HL-60/S4 (cell line): ENCODE measurements around the gene CR1.
"Not testable (repeated sequence)": the region's sequence is repeated elsewhere in the genome, so short reads cannot be mapped to it uniquely, and the experiment has no call there.

Experiments used
- in situ Hi-C: fragments of 300-500 bp; cut with MboI; formaldehyde crosslinking; loops from 2 replicates; pipeline ENCODE4 v1.14.3; 2022; ENCODE audit warnings: low sequenced_read_pairs

CR1 gene

GRCh38 chr1:207669528-207670009 is 173.6 kb downstream of the CR1 start:
- in situ Hi-C loops = no loop called here

DNA sequence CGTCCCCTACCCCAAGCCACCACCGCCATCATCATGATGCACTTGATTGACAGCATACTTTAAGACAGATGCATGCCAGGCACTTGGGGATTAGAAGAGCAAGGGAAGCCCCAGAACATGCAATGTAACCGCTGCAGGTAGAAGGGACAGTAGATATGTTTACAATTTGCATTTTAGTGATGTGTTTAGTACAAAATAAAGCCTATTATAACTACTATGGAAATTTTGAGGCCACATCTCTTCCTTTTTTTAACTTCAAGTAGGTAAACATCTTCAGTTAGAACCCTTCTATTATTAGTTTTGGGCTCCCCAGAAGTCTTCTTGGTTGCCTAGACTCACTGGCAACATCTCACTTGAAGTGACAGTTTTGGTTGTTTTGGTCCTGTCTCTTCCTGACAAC is 174.2 kb downstream of the CR1 start:
- in situ Hi-C loops = no loop called here

GRCh38 chr1:207670997-207671396 is 175.0 kb downstream of the CR1 start:
- in situ Hi-C loops = no loop called here

- in situ Hi-C loops = no loop called here
Observed at GRCh38 chr1:207672522-207673130, 176.7 kb downstream of the CR1 start.

- in situ Hi-C loops = no loop called here
Observed at GRCh38 chr1:207673399-207673798, 177.4 kb downstream of the CR1 start.

DNA sequence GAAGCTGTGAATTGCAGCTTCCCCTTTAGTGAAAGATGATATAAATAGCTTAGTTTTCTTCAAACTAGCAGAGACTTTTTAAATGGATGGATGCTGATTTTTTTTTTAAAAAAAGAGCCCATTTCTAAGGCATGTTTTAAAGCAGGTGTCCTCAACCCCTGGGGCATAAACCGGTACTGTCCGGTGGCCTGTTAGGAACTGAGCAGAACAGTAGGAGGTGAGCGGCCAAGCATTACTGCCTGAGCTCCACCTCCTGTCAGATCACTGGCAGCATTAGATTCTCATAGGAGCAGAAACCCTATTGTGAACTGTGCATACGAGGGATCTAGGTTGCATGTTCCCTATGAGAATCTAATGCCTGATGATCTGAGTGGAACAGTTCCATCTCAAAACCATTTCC is 180.2 kb downstream of the CR1 start:
- in situ Hi-C loops = no loop called here

GRCh38 chr1:207680590-207681388 is 184.8 kb downstream of the CR1 start:
- in situ Hi-C loops = not testable (repeated sequence)

GRCh38 chr1:207682872-207683434 is 187.0 kb downstream of the CR1 start:
- in situ Hi-C loops = not testable (repeated sequence)

- in situ Hi-C loops = not testable (repeated sequence)
Observed at GRCh38 chr1:207690551-207690950, 194.6 kb downstream of the CR1 start.

GRCh38 chr1:207691010-207691409 is 195.1 kb downstream of the CR1 start:
- in situ Hi-C loops = no loop called here
